Measurements from ENCODE around the gene ACOT9.

GRCh38 chrX:23726191-23726590 lies 16.9 kb downstream of the ACOT9 start:
- TF ChIP-seq CTCF (conservative IDR thresholded peaks at IDR 0.05; ENCODE audit: low read depth, low read length) (no peak), EZH2 (IDR thresholded peaks at IDR 0.05; ENCODE audit: borderline replicate concordance, low read depth, low read length, poor library complexity, severe bottlenecking) (no peak)
